B cell (primary cell): Measurements from ENCODE around the gene C10orf143. TPM values are rescaled to one million over a fixed set of nuclear protein-coding genes. Genes with fewer than 3 reads are reported as not detected.

Source experiments
- ATAC-seq: fragments of 200-7000 bp; cut with Tn5 transposase; one replicate; pipeline ENCODE4 v1.10.0; 2021; ENCODE audit warnings: low read depth, mild to moderate bottlenecking, moderate number of reproducible peaks, moderate library complexity
- CTCF ChIA-PET: fragments of 350-600 bp; sonication (Branson Sonifier 250); formaldehyde crosslinking; loops from one replicate; lab custom pipeline; 2021; ENCODE audit warnings: antibody characterized with exemption, inconsistent platforms; lab: Charles Lee
- POLR2A ChIA-PET: fragments of 350-600 bp; sonication (Branson Sonifier 250); formaldehyde crosslinking; loops from one replicate; lab custom pipeline; 2021; ENCODE audit warnings: antibody characterized with exemption; lab: Charles Lee
- DNase-seq: peaks from one replicate; pipeline ENCODE4 v3.0.0; 2013
- H2AFZ ChIP-seq: 2 replicates; pipeline ENCODE4 v1.6.1; 2012; ENCODE audit warnings: mild to moderate bottlenecking, low read depth, low read length; ENCODE audit not compliant: insufficient read depth, poor library complexity, severe bottlenecking
- H3K27ac ChIP-seq, 2 donors: 1 replicate in 1 of 2; 2 replicates in 1 of 2; pipeline ENCODE4 v1.5.1; 2012 to 2013; ENCODE audit warnings: low read length in 2 of 2, mild to moderate bottlenecking in 2 of 2, moderate library complexity in 1 of 2
- H3K27me3 ChIP-seq, 4 experiments: fragments of 200-600 bp in 1 of 4; sonication (generic) in 1 of 4; replicated peaks in 1 of 4; 1 replicate in 2 of 4; 2 replicates in 2 of 4; pipeline versions ENCODE4 v1.6.1 to v1.7.0; 2013 to 2016; ENCODE audit warnings: low read length in 3 of 4, mild to moderate bottlenecking in 2 of 4, mixed read lengths in 1 of 4, moderate library complexity in 1 of 4; ENCODE audit not compliant: insufficient read depth in 4 of 4, control insufficient read depth in 3 of 4; ENCODE audit errors: control extremely low read depth in 1 of 4
- H3K36me3 ChIP-seq, 2 experiments: replicated peaks in 1 of 2; 1 replicate in 1 of 2; 2 replicates in 1 of 2; pipeline versions ENCODE4 v1.6.1 to v1.7.1; 2013; ENCODE audit warnings: low read length in 1 of 2; ENCODE audit not compliant: insufficient read depth in 2 of 2, control insufficient read depth in 1 of 2; ENCODE audit errors: control extremely low read depth in 1 of 2, extremely low read depth in 1 of 2
- H3K4me1 ChIP-seq, 2 donors: fragments of 200-600 bp in 1 of 2; sonication (generic) in 1 of 2; 1 replicate in 1 of 2; 2 replicates in 1 of 2; pipeline versions ENCODE4 v1.5.1 to v1.6.1; 2013 to 2017; ENCODE audit warnings: low read length in 2 of 2; ENCODE audit not compliant: control insufficient read depth in 2 of 2, insufficient read depth in 2 of 2
- H3K4me2 ChIP-seq: replicated peaks from 2 replicates; pipeline ENCODE3; 2012; ENCODE audit warnings: mild to moderate bottlenecking, low read depth, low read length; ENCODE audit not compliant: poor library complexity, severe bottlenecking
- H3K4me3 ChIP-seq, 5 experiments: fragments of 200-600 bp in 1 of 5; sonication (generic) in 1 of 5; 1 replicate in 3 of 5; 2 replicates in 2 of 5; pipeline versions ENCODE4 v1.5.1 to v1.7.0; 2011 to 2016; ENCODE audit warnings: low read length in 4 of 5, mild to moderate bottlenecking in 4 of 5, low read depth in 2 of 5, control low read depth in 1 of 5, moderate library complexity in 1 of 5; ENCODE audit not compliant: insufficient read depth in 1 of 5; ENCODE audit errors: control extremely low read depth in 1 of 5, extremely low read depth in 1 of 5
- H3K79me2 ChIP-seq: fragments of 200-600 bp; sonication (generic); one replicate; pipeline ENCODE4 v1.6.0; 2016; ENCODE audit warnings: low read length; ENCODE audit not compliant: control insufficient read depth, insufficient read depth
- H3K9ac ChIP-seq: fragments of 200-600 bp; sonication (generic); 2 replicates; pipeline ENCODE4 v1.6.1; 2017; ENCODE audit warnings: mild to moderate bottlenecking, low read length, moderate library complexity
- H3K9me3 ChIP-seq, 3 donors: one replicate each; pipeline versions ENCODE4 v1.6.1 to v1.7.1; 2013; ENCODE audit warnings: low read length in 2 of 3; ENCODE audit not compliant: control insufficient read depth in 2 of 3, insufficient read depth in 1 of 3; ENCODE audit errors: control extremely low read depth in 1 of 3
- H4K20me1 ChIP-seq: 2 replicates; pipeline ENCODE4 v1.6.0; 2012; ENCODE audit warnings: mild to moderate bottlenecking, low read length; ENCODE audit not compliant: insufficient read depth, control insufficient read depth, poor library complexity, severe bottlenecking
- H3K27ac Mint-ChIP-seq: one replicate; pipeline ENCODE4 v1.8.0; 2021; ENCODE audit warnings: mixed read lengths
- H3K27me3 Mint-ChIP-seq: one replicate; pipeline ENCODE4 v1.8.0; 2021; ENCODE audit warnings: mixed read lengths
- H3K4me1 Mint-ChIP-seq: one replicate; pipeline ENCODE4 v1.8.0; 2021; ENCODE audit warnings: mixed read lengths
- H3K4me3 Mint-ChIP-seq: one replicate; pipeline ENCODE4 v1.8.0; 2021; ENCODE audit warnings: mixed read lengths
- H3K9me3 Mint-ChIP-seq: one replicate; pipeline ENCODE4 v1.8.0; 2022; ENCODE audit warnings: mixed read lengths; ENCODE audit not compliant: insufficient read depth
- CTCF ChIP-seq: fragments of 200-600 bp; IDR thresholded peaks from one replicate; pipeline ENCODE4 v1.8.0; 2022; ENCODE audit warnings: antibody characterized with exemption, mild to moderate bottlenecking
- EZH2 ChIP-seq: IDR thresholded peaks from 2 replicates; pipeline ENCODE4 v1.6.1; 2012; ENCODE audit warnings: borderline replicate concordance, low read depth, mild to moderate bottlenecking, moderate library complexity, low read length; ENCODE audit not compliant: insufficient read depth, poor library complexity, severe bottlenecking
- WGBS: methylation state at CpG from one replicate; pipeline ENCODE4 v1.1.5; 2013; ENCODE audit warnings: missing lambda C conversion rate; ENCODE audit not compliant: insufficient coverage; 5-methylcytosine and 5-hydroxymethylcytosine counted together
- intact Hi-C: fragments of 100-400 bp; cut with micrococcal nuclease; formaldehyde crosslinking; loops from one replicate; pipeline ENCODE4 v1.10.0; 2022
- polyA plus RNA-seq: library from polyadenylated mRNA; depleted of rRNA; stranded (reverse); fragments of >200 nt; gene quantifications from 2 replicates; pipeline ENCODE4 v1.2.3, GENCODE V29; 2012
- total RNA-seq, 2 donors: library from RNA; stranded (reverse); fragments of 120-200 nt in 1 of 2; gene quantifications; 1 replicate in 1 of 2; 2 replicates in 1 of 2; pipeline versions ENCODE4 v1.2.3 to v1.2.4, GENCODE V29; 2013 to 2022

C10orf143 gene
- total and polyA plus RNA-seq, 2 donors (not counting 1 experiment from before 2014, with no cell fraction given) = 9.1 to 12.8 TPM

DNA sequence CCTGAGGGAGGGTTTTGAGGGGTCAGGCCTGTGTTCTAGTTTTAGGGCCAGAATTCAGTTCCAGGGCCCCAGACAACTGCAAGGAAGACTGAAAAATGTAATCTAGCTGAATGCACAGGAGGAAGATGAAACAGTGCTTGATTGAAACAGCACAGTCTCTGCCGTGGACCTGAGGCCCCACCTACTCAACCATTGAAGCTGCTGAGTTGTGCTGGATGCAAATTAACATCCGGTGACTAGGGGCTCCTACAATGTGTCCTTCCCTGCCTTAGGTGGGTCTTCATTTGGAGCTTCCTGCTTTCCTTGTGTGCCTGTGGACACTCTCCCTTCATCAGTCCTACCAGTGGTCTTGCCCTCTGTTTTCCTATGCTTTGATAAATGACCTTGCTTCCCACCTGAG lies 31.2 kb upstream of the C10orf143 start:
- Histone ChIP-seq H3K4me3 (peak overlapping the region in 1 of 5 experiments; percentile 3), H3K27me3 (no peaks in the 10 kb centered on the region), H3K79me2 (peaks cover 98% of the 10 kb centered on the region), H3K27ac (peak overlapping the region; percentile 47 to 70), H3K9ac (peak overlapping the region; percentile 39), H4K20me1 (peaks cover 64% of the 10 kb centered on the region), H3K36me3 (peaks cover 1 to 7% of the 10 kb centered on the region in 2 experiments), H2AFZ (no peak overlapping the region), H3K4me1 (peaks cover 52 to 55% of the 10 kb centered on the region in 2 donors), H3K4me2 (peak overlapping the region; percentile 53), H3K9me3 (no peaks in the 10 kb centered on the region)
- intact Hi-C loops = no loop called here
- ATAC-seq = peak; percentile 72
- Mint-ChIP-seq H3K4me1 (peaks cover 64% of the 10 kb centered on the region), H3K27me3 (no peaks in the 10 kb centered on the region), H3K27ac (peak overlapping the region; percentile 66), H3K9me3 (no peaks in the 10 kb centered on the region), H3K4me3 (peak overlapping the region; percentile 46)
- CTCF ChIA-PET = interaction anchor here (1.1 to 1.5 kb wide), 3 partner anchors 11 to 14 kb away, joined by 4 to 5 read pairs (median 4); no protein-coding TSS in a partner anchor
- DNase-seq = peak; percentile 39
- no peak for TF ChIP-seq CTCF
- TF ChIP-seq EZH2 = no peak
- WGBS = 49% methylated on average over 2 of the region's 2 CpGs
- POLR2A ChIA-PET = interaction anchor here (1.1 kb wide), 1 partner anchor 31 kb away, joined by 3 read pairs; no protein-coding TSS in a partner anchor

DNA sequence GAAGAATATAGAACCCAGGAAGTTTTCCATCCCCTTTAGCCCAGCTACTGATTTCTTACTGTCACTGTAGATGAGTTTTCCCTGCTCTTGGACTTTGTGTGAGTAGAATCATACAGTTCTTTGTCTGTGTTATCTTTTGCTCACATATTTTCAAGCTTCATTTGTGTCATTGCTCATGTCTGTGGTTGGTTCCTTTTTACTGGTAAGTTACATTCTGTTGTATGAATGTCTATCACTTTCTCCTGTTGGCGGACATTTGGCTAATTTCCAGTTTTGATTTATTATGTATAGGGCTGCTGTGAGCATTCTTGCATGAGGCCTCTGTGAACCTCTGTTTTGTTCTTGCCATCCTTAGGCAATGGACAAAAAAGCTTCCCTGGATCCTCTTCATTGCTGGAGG lies 30.8 kb upstream of the C10orf143 start:
- DNase-seq (no peak), ATAC-seq (no peak)
- Histone ChIP-seq H3K27me3 (no peaks in the 10 kb centered on the region), H2AFZ (no peak overlapping the region), H3K9ac (peak overlapping the region; percentile 39), H4K20me1 (peaks cover 67% of the 10 kb centered on the region), H3K4me2 (peak overlapping the region; percentile 53), H3K79me2 (peaks cover 98% of the 10 kb centered on the region), H3K4me3 (peak overlapping the region in 1 of 5 experiments; percentile 3), H3K9me3 (no peaks in the 10 kb centered on the region), H3K27ac (peak overlapping the region; percentile 47 to 70), H3K36me3 (peaks cover 1 to 3% of the 10 kb centered on the region in 2 experiments), H3K4me1 (peaks cover 52 to 55% of the 10 kb centered on the region in 2 donors)
- TF ChIP-seq EZH2 (no peak), CTCF (no peak)
- H3K4me1 Mint-ChIP-seq = peaks cover 63% of the 10 kb centered on the region
- ChIA-PET POLR2A (interaction anchor here (1.1 kb wide), 1 partner anchor 30 kb away, joined by 3 read pairs; no protein-coding TSS in a partner anchor), CTCF (interaction anchor here (1.1 to 1.5 kb wide), 3 partner anchors 10 to 14 kb away, joined by 4 to 5 read pairs (median 4); no protein-coding TSS in a partner anchor)
- WGBS = 78% methylated on average over 1 of the region's 1 CpG
- H3K27ac Mint-ChIP-seq = peak overlapping the region; percentile 66
- no peaks in the 10 kb centered on the region for H3K27me3 Mint-ChIP-seq
- H3K4me3 Mint-ChIP-seq = peak overlapping the region; percentile 46
- H3K9me3 Mint-ChIP-seq = no peaks in the 10 kb centered on the region
- intact Hi-C loops = no loop called here
